Panc1 (cell line): ENCODE measurements around the gene NAGK. TPM values are rescaled to one million over a fixed set of nuclear protein-coding genes. Genes with fewer than 3 reads are reported as not detected.

Experiments
- ATAC-seq: fragments of 200-7000 bp; cut with Tn5 transposase; 2 replicates; pipeline ENCODE4 v1.9.1; 2020; ENCODE audit warnings: mild to moderate bottlenecking, moderate library complexity
- BruUV-seq: library from RNA; stranded (reverse); fragments of 400-500 nt; replicated peaks from 2 replicates; lab custom pipeline; 2021; lab: Mats Ljungman, UMichigan
- CTCF ChIA-PET: fragments of 300-600 bp; sonication (Branson Sonifier 250); formaldehyde crosslinking; loops from one replicate; lab custom pipeline; 2022; ENCODE audit warnings: antibody characterized with exemption; lab: Charles Lee
- POLR2A ChIA-PET: fragments of 300-600 bp; sonication (Branson Sonifier 250); formaldehyde crosslinking; loops from one replicate; lab custom pipeline; 2022; ENCODE audit warnings: antibody characterized with exemption; lab: Charles Lee
- DNase-seq: peaks from one replicate; pipeline ENCODE4 v3.0.0-alpha.2; 2010; ENCODE audit warnings: low read depth, low spot score
- H3K27ac ChIP-seq: 2 replicates; pipeline ENCODE4 v1.5.1; 2011; ENCODE audit warnings: mild to moderate bottlenecking, low read length, inconsistent platforms
- H3K27me3 ChIP-seq: fragments of 200-500 bp; sonication (Bioruptor generic); 2 replicates; pipeline ENCODE4 v1.6.0; 2014; ENCODE audit warnings: low read length, inconsistent platforms; ENCODE audit not compliant: control insufficient read depth, insufficient read depth
- H3K36me3 ChIP-seq: fragments of 200-500 bp; sonication (Bioruptor generic); 2 replicates; pipeline ENCODE4 v1.5.1; 2014; ENCODE audit warnings: inconsistent platforms, mild to moderate bottlenecking, low read length, moderate library complexity; ENCODE audit not compliant: control insufficient read depth, insufficient read depth
- H3K4me1 ChIP-seq: 2 replicates; pipeline ENCODE4 v1.5.1; 2011; ENCODE audit warnings: inconsistent platforms, mild to moderate bottlenecking, low read length, moderate library complexity; ENCODE audit not compliant: control insufficient read depth, insufficient read depth
- H3K4me3 ChIP-seq, 2 experiments: 2 replicates each; pipeline ENCODE4 v1.5.1; 2011 to 2012; ENCODE audit warnings: low read depth in 2 of 2, low read length in 2 of 2, mild to moderate bottlenecking in 2 of 2, inconsistent platforms in 1 of 2, moderate library complexity in 1 of 2
- H3K9me3 ChIP-seq: fragments of 200-500 bp; sonication (Bioruptor generic); 2 replicates; pipeline ENCODE4 v1.5.1; 2014; ENCODE audit warnings: low read depth, mild to moderate bottlenecking, inconsistent platforms, low read length, moderate library complexity; ENCODE audit not compliant: control insufficient read depth, insufficient read depth
- CTCF ChIP-seq: fragments of 450-650 bp; IDR thresholded peaks from 2 replicates; pipeline ENCODE4 v1.5.1; 2017; ENCODE audit warnings: mild to moderate bottlenecking
- POLR2AphosphoS5 ChIP-seq: IDR thresholded peaks from 2 replicates; pipeline ENCODE4 v1.6.1; 2012; ENCODE audit warnings: mild to moderate bottlenecking, low read depth, low read length, moderate library complexity
- SIN3A ChIP-seq: IDR thresholded peaks from 2 replicates; pipeline ENCODE4 v1.6.1; 2012; ENCODE audit warnings: low read depth, mild to moderate bottlenecking, low read length, moderate library complexity, borderline replicate concordance; ENCODE audit not compliant: insufficient read depth
- TCF7L2 ChIP-seq: IDR thresholded peaks from 2 replicates; pipeline ENCODE4 v1.6.1; 2011; ENCODE audit warnings: mild to moderate bottlenecking, low read depth, low read length, inconsistent platforms
- in situ Hi-C: cut with HindIII; loops from 2 replicates; pipeline ENCODE4 v1.10.0; 2016; ENCODE audit warnings: low sequenced_read_pairs, low pct_unique_long_range_greater_than_20kb
- intact Hi-C: fragments of 100-400 bp; cut with micrococcal nuclease; formaldehyde crosslinking; loops from one replicate; pipeline ENCODE4 v1.10.0; 2022; ENCODE audit not compliant: unreplicated experiment
- total RNA-seq: library from RNA; stranded (reverse); gene quantifications from one replicate; pipeline ENCODE4 v1.2.1, GENCODE V29; 2021; ENCODE audit not compliant: unreplicated experiment
- TF ChIP-seq, protein P1 (sequence below), 2 experiments: IDR thresholded peaks; 2 replicates each; pipeline ENCODE4 v1.6.1; 2011 to 2012; ENCODE audit warnings: low read depth in 2 of 2, control low read depth in 1 of 2, low read length in 1 of 2, mild to moderate bottlenecking in 1 of 2, moderate library complexity in 1 of 2; ENCODE audit not compliant: insufficient read depth in 1 of 2

NAGK gene
- total RNA-seq, 1 experiment from 2014 or later = 80.2 TPM

- no TSS peak for BruUV-seq
- TF ChIP-seq TCF7L2 (no peak), POLR2AphosphoS5 (no peak), CTCF (no peak), SIN3A (no peak)
- TF ChIP-seq, protein P1, sequence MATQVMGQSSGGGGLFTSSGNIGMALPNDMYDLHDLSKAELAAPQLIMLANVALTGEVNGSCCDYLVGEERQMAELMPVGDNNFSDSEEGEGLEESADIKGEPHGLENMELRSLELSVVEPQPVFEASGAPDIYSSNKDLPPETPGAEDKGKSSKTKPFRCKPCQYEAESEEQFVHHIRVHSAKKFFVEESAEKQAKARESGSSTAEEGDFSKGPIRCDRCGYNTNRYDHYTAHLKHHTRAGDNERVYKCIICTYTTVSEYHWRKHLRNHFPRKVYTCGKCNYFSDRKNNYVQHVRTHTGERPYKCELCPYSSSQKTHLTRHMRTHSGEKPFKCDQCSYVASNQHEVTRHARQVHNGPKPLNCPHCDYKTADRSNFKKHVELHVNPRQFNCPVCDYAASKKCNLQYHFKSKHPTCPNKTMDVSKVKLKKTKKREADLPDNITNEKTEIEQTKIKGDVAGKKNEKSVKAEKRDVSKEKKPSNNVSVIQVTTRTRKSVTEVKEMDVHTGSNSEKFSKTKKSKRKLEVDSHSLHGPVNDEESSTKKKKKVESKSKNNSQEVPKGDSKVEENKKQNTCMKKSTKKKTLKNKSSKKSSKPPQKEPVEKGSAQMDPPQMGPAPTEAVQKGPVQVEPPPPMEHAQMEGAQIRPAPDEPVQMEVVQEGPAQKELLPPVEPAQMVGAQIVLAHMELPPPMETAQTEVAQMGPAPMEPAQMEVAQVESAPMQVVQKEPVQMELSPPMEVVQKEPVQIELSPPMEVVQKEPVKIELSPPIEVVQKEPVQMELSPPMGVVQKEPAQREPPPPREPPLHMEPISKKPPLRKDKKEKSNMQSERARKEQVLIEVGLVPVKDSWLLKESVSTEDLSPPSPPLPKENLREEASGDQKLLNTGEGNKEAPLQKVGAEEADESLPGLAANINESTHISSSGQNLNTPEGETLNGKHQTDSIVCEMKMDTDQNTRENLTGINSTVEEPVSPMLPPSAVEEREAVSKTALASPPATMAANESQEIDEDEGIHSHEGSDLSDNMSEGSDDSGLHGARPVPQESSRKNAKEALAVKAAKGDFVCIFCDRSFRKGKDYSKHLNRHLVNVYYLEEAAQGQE (IDR thresholded peaks at IDR 0.05; ENCODE audit: insufficient read depth in 1 of 2, low read depth in 2 of 2, low read length in 1 of 2) = no peak
- H3K36me3 ChIP-seq = no peaks in the 10 kb centered on the region
- no peaks in the 10 kb centered on the region for H3K9me3 ChIP-seq
- POLR2A ChIA-PET = no interaction called here
- no peak overlapping the region for H3K4me3 ChIP-seq
- no peak overlapping the region for H3K27ac ChIP-seq
- peaks cover 9% of the 10 kb centered on the region for H3K27me3 ChIP-seq
- DNase-seq = no peak
- in situ Hi-C loops = no loop called here
- ATAC-seq = no peak
- H3K4me1 ChIP-seq = no peaks in the 10 kb centered on the region
- CTCF ChIA-PET = no interaction called here
- intact Hi-C loops = no loop called here
Measured at GRCh38 chr2:71060211-71060610, 8.2 kb upstream of the NAGK start.

DNA sequence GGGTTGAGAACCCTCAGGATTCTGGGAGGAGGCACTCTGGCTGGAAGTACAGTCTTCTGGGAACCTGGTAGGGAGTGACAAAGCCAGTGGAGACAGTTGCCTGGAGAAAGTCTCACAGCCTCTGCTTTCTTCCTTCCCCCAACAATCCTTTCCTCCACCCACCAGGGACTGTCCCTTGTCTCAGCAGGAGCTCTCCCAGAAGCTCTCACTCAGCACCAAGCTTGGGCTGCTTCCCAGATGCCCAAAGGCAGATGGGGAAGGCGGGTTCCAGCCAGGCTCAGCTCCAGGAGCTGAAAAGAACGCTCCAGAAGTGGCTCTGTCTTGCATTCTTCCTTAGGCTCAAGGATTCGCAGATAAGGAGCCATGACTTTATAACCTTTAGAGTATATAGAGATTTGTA, 7.6 kb upstream of the NAGK start:
- Histone ChIP-seq H3K4me3 (no peak overlapping the region), H3K36me3 (no peaks in the 10 kb centered on the region), H3K27ac (no peak overlapping the region), H3K4me1 (no peaks in the 10 kb centered on the region), H3K9me3 (no peaks in the 10 kb centered on the region), H3K27me3 (peaks cover 9% of the 10 kb centered on the region)
- intact Hi-C loops (no loop called here), in situ Hi-C loops (no loop called here)
- ChIA-PET CTCF (no interaction called here), POLR2A (no interaction called here)
- TF ChIP-seq, protein P1 (IDR thresholded peaks at IDR 0.05; ENCODE audit: insufficient read depth in 1 of 2, low read depth in 2 of 2, low read length in 1 of 2) = no peak
- TF ChIP-seq POLR2AphosphoS5 (no peak), TCF7L2 (no peak), CTCF (no peak), SIN3A (no peak)
- BruUV-seq = no TSS peak
- ATAC-seq (no peak), DNase-seq (no peak)
